Right lobe of liver (tissue), 6 donors: Measurements from ENCODE around the gene MYPOP. TPM values are rescaled to one million over a fixed set of nuclear protein-coding genes. Genes with fewer than 3 reads are reported as not detected.
"Not testable (repeated sequence)": the region's sequence is repeated elsewhere in the genome, so short reads cannot be mapped to it uniquely, and the experiment has no call there.

Experiments used
- ATAC-seq, 4 donors: fragments of 200-7000 bp; cut with Tn5 transposase; one replicate each; pipeline ENCODE4 v1.9.1; 2020; ENCODE audit warnings: mild to moderate bottlenecking in 4 of 4, moderate library complexity in 4 of 4
- DNase-seq, 3 donors: peaks; one replicate each; pipeline ENCODE4 v3.0.0-alpha.2; 2020
- H3K27ac ChIP-seq, 3 donors: fragments of 200-600 bp; one replicate each; pipeline ENCODE4 v1.8.0; 2022
- H3K27me3 ChIP-seq, 2 donors: fragments of 200-600 bp; one replicate each; pipeline ENCODE4 v1.8.0; 2022
- H3K36me3 ChIP-seq, 4 donors: fragments of 200-600 bp; sonication (generic) in 1 of 4; one replicate each; pipeline versions ENCODE4 v1.5.1 to v1.8.0; 2017 to 2022; ENCODE audit warnings: control low read depth in 1 of 4
- H3K4me1 ChIP-seq, 4 donors: fragments of 200-600 bp; sonication (generic) in 1 of 4; one replicate each; pipeline versions ENCODE4 v1.5.1 to v1.8.0; 2017 to 2022; ENCODE audit warnings: control low read depth in 1 of 4
- H3K4me3 ChIP-seq, 3 donors: fragments of 200-600 bp; one replicate each; pipeline ENCODE4 v1.8.0; 2022
- H3K9me3 ChIP-seq, 4 donors: fragments of 200-600 bp; sonication (generic) in 1 of 4; one replicate each; pipeline versions ENCODE4 v1.5.1 to v1.8.0; 2017 to 2022; ENCODE audit warnings: control low read depth in 1 of 4
- CTCF ChIP-seq, 4 donors: fragments of 200-600 bp in 3 of 4; fragments of 450-650 bp in 1 of 4; IDR thresholded peaks; one replicate each; pipeline versions ENCODE4 v1.5.1 to v1.8.0; 2016 to 2022; ENCODE audit warnings: antibody characterized with exemption in 4 of 4, mild to moderate bottlenecking in 2 of 4
- POLR2A ChIP-seq: fragments of 450-650 bp; IDR thresholded peaks from one replicate; pipeline ENCODE4 v1.6.1; 2017; ENCODE audit warnings: antibody characterized with exemption, mild to moderate bottlenecking
- WGBS: methylation state at CpG from one replicate; pipeline ENCODE4 v1.1.6; 2018; ENCODE audit warnings: low coverage, low lambda C conversion rate; ENCODE audit not compliant: insufficient coverage; ENCODE audit errors: missing lambda C conversion rate; 5-methylcytosine and 5-hydroxymethylcytosine counted together
- intact Hi-C, 2 donors: fragments of 100-400 bp; cut with DNase I; formaldehyde crosslinking; loops; one replicate each; pipeline versions ENCODE4 v1.11.2 to v1.14.1; 2022
- total RNA-seq, 6 experiments: library from RNA; depleted of rRNA in 2 of 6; stranded (reverse); fragments of >200 nt in 2 of 6; fragmentation: NEBNext Ultra II Directional in 3 of 6; extraction: Animal tissue kit (Norgen Biotek cat#: 25700) in 3 of 6; gene quantifications; one replicate each; pipeline versions ENCODE4 v1.1.0 to v1.2.4, GENCODE V29; 2016 to 2023
- donor health status: DM: no; HTN: yes; CAD: no.
- donor health status: DM: no; HTN: no; CAD: no.
- donor health status: DM: no; HTN: no; CAD: no.
- donor health status: DM: no; HTN: yes; CAD: no.
- donor health status: DM: no; HTN: yes; CAD: no.

MYPOP gene
- total RNA-seq, 6 experiments from 2014 or later: 2.5 to 5.2 (median 3.9) TPM

- H3K4me3 ChIP-seq: no peak overlapping the region
- peak overlapping the region in 1 of 3 donors; percentile 91 for H3K27ac ChIP-seq
- intact Hi-C loops: no loop called here
- H3K9me3 ChIP-seq: no peaks in the 10 kb centered on the region
- peaks cover 0 to 48% (median 16%) of the 10 kb centered on the region in 4 donors for H3K4me1 ChIP-seq
- H3K36me3 ChIP-seq: peaks cover 0 to 2% (median 0%) of the 10 kb centered on the region in 4 donors
- WGBS: 17% methylated on average over 3 of the region's 34 CpGs
- H3K27me3 ChIP-seq: no peaks in the 10 kb centered on the region
- no peak for ATAC-seq
- DNase-seq: no peak
- no peak for TF ChIP-seq POLR2A
Measured at GRCh38 chr19:45872095-45872919, 30.1 kb downstream of the MYPOP start.

DNA sequence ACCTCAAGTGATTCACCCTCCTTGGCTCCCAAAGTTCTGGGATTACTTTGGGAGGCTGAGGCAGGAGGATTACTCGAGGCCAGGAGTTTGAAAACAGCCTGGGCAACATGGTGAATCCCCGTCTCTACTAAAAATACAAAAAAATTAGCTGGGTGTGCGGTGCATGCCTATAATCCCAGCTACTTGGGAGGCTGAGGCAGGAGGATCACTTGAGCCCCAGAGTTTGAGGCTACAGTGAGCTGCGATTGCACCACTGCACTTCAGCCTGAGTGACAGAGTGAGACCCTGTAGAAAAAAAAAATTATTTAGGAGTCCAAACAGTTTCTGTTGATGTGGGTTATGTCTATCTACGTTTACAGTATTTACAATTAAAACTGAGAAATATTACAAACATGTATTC lies 31.6 kb downstream of the MYPOP start:
- Histone ChIP-seq H3K27ac (no peak overlapping the region), H3K36me3 (peaks cover 0 to 2% (median 0%) of the 10 kb centered on the region in 4 donors), H3K27me3 (no peaks in the 10 kb centered on the region), H3K9me3 (no peaks in the 10 kb centered on the region), H3K4me1 (peaks cover 0 to 46% (median 17%) of the 10 kb centered on the region in 4 donors), H3K4me3 (no peak overlapping the region)
- ATAC-seq (no peak), DNase-seq (no peak)
- WGBS: 65% methylated on average over 5 of the region's 5 CpGs
- TF ChIP-seq POLR2A (no peak), CTCF (IDR thresholded peaks at IDR 0.05) (no peak)
- intact Hi-C loops: no loop called here

DNA sequence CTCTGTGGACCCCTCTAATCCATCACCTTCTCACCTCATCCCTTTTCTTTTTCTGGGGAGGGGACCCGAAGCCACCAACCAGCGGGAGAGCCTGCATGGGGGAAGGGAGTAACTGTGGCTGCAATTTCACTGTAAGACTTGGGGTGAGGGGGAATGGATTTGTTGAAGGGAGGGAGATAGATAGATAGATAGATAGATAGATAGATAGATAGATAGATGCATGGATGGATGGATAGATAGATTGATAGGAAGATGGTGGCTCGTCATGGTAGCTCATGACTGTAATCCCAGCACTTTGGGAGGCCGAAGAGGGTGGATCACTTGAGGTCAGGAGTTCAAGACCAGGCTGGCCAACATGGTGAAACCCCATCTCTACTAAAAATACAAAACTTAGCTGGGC lies 35.2 kb downstream of the MYPOP start:
- peaks cover 0 to 17% (median 3%) of the 10 kb centered on the region in 4 donors for H3K4me1 ChIP-seq
- H3K36me3 ChIP-seq, intact Hi-C loops, ATAC-seq, H3K27me3 ChIP-seq, H3K27ac ChIP-seq, H3K9me3 ChIP-seq, DNase-seq: not testable (repeated sequence)
- 38% methylated on average over 4 of the region's 4 CpGs for WGBS
- H3K4me3 ChIP-seq: peak overlapping the region in 1 of 3 donors; percentile 98

DNA sequence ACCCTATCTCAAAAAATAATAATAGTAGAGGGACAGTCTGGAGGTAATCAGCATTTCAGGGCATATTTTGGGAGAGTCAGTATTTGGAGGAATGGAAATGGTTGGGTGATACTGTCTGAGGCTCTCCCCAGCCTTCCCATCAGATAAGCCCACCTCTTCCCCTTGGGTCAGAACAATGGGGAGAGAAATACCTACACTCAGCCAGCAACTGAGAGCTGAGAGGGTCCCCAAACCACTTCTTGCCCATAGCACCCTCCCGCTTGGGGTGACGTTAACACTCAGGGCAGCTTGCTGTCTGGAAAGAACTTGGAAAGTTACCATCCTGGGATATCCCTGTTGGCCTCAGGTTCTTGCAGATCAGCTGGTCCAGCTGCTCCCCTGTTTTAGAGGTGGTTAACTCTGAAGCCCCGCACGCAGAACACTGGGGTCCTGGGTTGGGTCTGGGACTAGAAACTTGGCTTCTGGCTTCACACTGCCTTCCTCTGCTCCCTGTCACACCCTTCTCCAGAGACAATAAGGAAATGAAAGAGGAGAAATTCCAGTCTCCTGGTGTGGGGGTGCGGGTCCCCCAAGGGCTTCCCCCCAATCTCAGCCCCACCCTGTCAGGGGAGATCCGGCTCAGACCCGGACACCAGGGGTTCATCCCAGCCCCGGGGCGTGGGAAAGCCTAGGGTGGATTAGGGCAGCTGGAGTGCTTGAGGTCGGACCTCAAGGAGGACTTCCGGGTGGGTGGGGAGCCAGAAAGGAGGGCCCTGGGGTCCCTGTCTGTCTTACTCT lies 35.8 kb downstream of the MYPOP start:
- Histone ChIP-seq H3K36me3 (no peaks in the 10 kb centered on the region), H3K9me3 (no peaks in the 10 kb centered on the region), H3K27ac (peak overlapping the region; percentile 23 to 62 (median 28)), H3K4me1 (peaks cover 0 to 20% (median 6%) of the 10 kb centered on the region in 4 donors), H3K4me3 (peak overlapping the region; percentile 82 to 98 (median 92)), H3K27me3 (no peaks in the 10 kb centered on the region)
- intact Hi-C loops: no loop called here
- DNase-seq (no peak), ATAC-seq (no peak)
- WGBS: 24% methylated on average over 7 of the region's 11 CpGs
- TF ChIP-seq CTCF (IDR thresholded peaks at IDR 0.05) (no peak), POLR2A (no peak)

GRCh38 chr19:45865269-45865948 lies 37.0 kb downstream of the MYPOP start:
- peak overlapping the region; percentile 49 to 62 (median 54) for H3K27ac ChIP-seq
- ATAC-seq (peak in 3 of 4 donors; percentile 2 to 6 (median 4)), DNase-seq (peak; percentile 58 to 75 (median 72))
- intact Hi-C loops: no loop called here
- H3K27me3 ChIP-seq: no peaks in the 10 kb centered on the region
- TF ChIP-seq CTCF (IDR thresholded peaks at IDR 0.05) (no peak), POLR2A (no peak)
- H3K4me3 ChIP-seq: peak overlapping the region; percentile 82 to 98 (median 92)
- H3K4me1 ChIP-seq: peaks cover 0 to 31% (median 12%) of the 10 kb centered on the region in 4 donors
- 35% methylated on average over 8 of the region's 9 CpGs for WGBS
- no peaks in the 10 kb centered on the region for H3K9me3 ChIP-seq
- H3K36me3 ChIP-seq: no peaks in the 10 kb centered on the region
